HepG2 (cell line): ENCODE results near the gene NUF2. TPM values are rescaled to one million over a fixed set of nuclear protein-coding genes. Genes with fewer than 3 reads are reported as not detected.
A peak's percentile ranks its signal among the peaks of the same experiment; 100 is the strongest.

Experiments used
- EHMT2 ChIP-seq: fragments of 200-600 bp; sonication (generic); IDR thresholded peaks from 2 replicates; pipeline ENCODE4 v1.7.0; 2017; ENCODE audit warnings: antibody characterized with exemption, low read depth, low read length, borderline replicate concordance
- KDM1A ChIP-seq: IDR thresholded peaks from 2 replicates; pipeline ENCODE4 v1.6.1; 2016; ENCODE audit warnings: missing compliant biosample characterization
- MATR3 ChIP-seq: sonication (generic); formaldehyde crosslinking; IDR thresholded peaks from 2 replicates; pipeline ENCODE4 v1.4.0; 2020; ENCODE audit warnings: missing genetic modification reagents
- NFAT5 ChIP-seq: sonication (generic); formaldehyde crosslinking; IDR thresholded peaks from 2 replicates; pipeline ENCODE4 v1.4.0; 2020; ENCODE audit warnings: missing genetic modification reagents
- SNAPC4 ChIP-seq: sonication (generic); formaldehyde crosslinking; IDR thresholded peaks from 2 replicates; pipeline ENCODE4 v1.4.0; 2020; ENCODE audit warnings: mild to moderate bottlenecking, missing genetic modification reagents
- ZFP37 ChIP-seq: sonication (generic); formaldehyde crosslinking; IDR thresholded peaks from 2 replicates; pipeline ENCODE4 v1.4.0; 2020; ENCODE audit warnings: missing genetic modification reagents, borderline replicate concordance
- ZNF367 ChIP-seq: sonication (generic); formaldehyde crosslinking; IDR thresholded peaks from 2 replicates; pipeline ENCODE4 v1.4.0; 2020; ENCODE audit warnings: missing genetic modification reagents, borderline replicate concordance
- ZNF605 ChIP-seq: sonication (generic); formaldehyde crosslinking; IDR thresholded peaks from 2 replicates; pipeline ENCODE4 v1.8.0; 2022; ENCODE audit warnings: mild to moderate bottlenecking, missing genetic modification reagents
- polyA plus RNA-seq, 8 experiments: library from polyadenylated mRNA; depleted of rRNA in 3 of 8; stranded (reverse) in 7 of 8; unstranded in 1 of 8; fragments of >200 nt; fragmentation: Illumina TruSeq in 4 of 8; extraction: Trizol in 4 of 8; gene quantifications; 2 replicates each; pipeline versions ENCODE4 v1.2.1 to v1.2.3, GENCODE V29; 2011 to 2016; ENCODE audit warnings: low read depth in 4 of 8, missing spikeins in 1 of 8, mixed read lengths in 1 of 8; ENCODE audit not compliant: insufficient read depth in 1 of 8
- total RNA-seq, 5 experiments: library from RNA; depleted of rRNA; stranded (reverse); fragments of >200 nt; fragmentation: Illumina TruSeq; extraction: Trizol; gene quantifications; 2 replicates each; pipeline ENCODE4 v1.2.3, GENCODE V29; 2016; ENCODE audit warnings: low read depth in 1 of 5
- TF ChIP-seq, protein P1 (sequence below): sonication (generic); formaldehyde crosslinking; IDR thresholded peaks from 2 replicates; pipeline ENCODE4 v1.8.1; 2023; ENCODE audit warnings: missing genetic modification reagents, inconsistent platforms, borderline replicate concordance
- TF ChIP-seq, protein P2 (sequence below): sonication (generic); formaldehyde crosslinking; IDR thresholded peaks from 2 replicates; pipeline ENCODE4 v1.5.0; 2020; ENCODE audit warnings: missing genetic modification reagents
- TF ChIP-seq, protein P3 (sequence below): sonication (generic); formaldehyde crosslinking; IDR thresholded peaks from 2 replicates; pipeline ENCODE4 v1.4.0; 2020; ENCODE audit warnings: mild to moderate bottlenecking, missing genetic modification reagents

NUF2 gene
- total and polyA plus RNA-seq, 2 of the 13 experiments (the other 11 are each of a cell fraction or from before 2014, with no cell fraction given): 26.0 to 39.4 TPM

GRCh38 chr1:163321311-163322305, at the start of gene NUF2 (continued):
- TF ChIP-seq, protein P1, sequence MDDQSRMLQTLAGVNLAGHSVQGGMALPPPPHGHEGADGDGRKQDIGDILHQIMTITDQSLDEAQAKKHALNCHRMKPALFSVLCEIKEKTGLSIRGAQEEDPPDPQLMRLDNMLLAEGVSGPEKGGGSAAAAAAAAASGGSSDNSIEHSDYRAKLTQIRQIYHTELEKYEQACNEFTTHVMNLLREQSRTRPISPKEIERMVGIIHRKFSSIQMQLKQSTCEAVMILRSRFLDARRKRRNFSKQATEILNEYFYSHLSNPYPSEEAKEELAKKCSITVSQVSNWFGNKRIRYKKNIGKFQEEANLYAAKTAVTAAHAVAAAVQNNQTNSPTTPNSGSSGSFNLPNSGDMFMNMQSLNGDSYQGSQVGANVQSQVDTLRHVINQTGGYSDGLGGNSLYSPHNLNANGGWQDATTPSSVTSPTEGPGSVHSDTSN: peak; percentile 87; the same call in 1 of the 2 replicates
- TF ChIP-seq ZNF605: peak; percentile 98
- TF ChIP-seq ZFP37 (CRISPR knock-in tag): peak; percentile 92
- TF ChIP-seq SNAPC4 (CRISPR knock-in tag): peak; percentile 84
- TF ChIP-seq MATR3: no peak
- TF ChIP-seq, protein P2, sequence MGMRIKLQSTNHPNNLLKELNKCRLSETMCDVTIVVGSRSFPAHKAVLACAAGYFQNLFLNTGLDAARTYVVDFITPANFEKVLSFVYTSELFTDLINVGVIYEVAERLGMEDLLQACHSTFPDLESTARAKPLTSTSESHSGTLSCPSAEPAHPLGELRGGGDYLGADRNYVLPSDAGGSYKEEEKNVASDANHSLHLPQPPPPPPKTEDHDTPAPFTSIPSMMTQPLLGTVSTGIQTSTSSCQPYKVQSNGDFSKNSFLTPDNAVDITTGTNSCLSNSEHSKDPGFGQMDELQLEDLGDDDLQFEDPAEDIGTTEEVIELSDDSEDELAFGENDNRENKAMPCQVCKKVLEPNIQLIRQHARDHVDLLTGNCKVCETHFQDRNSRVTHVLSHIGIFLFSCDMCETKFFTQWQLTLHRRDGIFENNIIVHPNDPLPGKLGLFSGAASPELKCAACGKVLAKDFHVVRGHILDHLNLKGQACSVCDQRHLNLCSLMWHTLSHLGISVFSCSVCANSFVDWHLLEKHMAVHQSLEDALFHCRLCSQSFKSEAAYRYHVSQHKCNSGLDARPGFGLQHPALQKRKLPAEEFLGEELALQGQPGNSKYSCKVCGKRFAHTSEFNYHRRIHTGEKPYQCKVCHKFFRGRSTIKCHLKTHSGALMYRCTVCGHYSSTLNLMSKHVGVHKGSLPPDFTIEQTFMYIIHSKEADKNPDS (CRISPR knock-in tag): peak; percentile 94
- TF ChIP-seq ZNF367: peak; percentile 70; the same call in 1 of the 2 replicates
- peak; percentile 80 for TF ChIP-seq KDM1A
- TF ChIP-seq, protein P3, sequence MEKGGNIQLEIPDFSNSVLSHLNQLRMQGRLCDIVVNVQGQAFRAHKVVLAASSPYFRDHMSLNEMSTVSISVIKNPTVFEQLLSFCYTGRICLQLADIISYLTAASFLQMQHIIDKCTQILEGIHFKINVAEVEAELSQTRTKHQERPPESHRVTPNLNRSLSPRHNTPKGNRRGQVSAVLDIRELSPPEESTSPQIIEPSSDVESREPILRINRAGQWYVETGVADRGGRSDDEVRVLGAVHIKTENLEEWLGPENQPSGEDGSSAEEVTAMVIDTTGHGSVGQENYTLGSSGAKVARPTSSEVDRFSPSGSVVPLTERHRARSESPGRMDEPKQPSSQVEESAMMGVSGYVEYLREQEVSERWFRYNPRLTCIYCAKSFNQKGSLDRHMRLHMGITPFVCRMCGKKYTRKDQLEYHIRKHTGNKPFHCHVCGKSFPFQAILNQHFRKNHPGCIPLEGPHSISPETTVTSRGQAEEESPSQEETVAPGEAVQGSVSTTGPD: no peak
- TF ChIP-seq NFAT5 (CRISPR knock-in tag): peak; percentile 90
- peak; percentile 92; the same call in 1 of the 2 replicates for TF ChIP-seq EHMT2
